Adrenal gland (tissue), 5 donors: ENCODE measurements around the gene KIF5C.

ENCODE experiments used
- CTCF ChIP-seq, 6 experiments: fragments of 450-650 bp in 4 of 6; fragments of 200-600 bp in 2 of 6; sonication (generic) in 1 of 6; IDR thresholded peaks; 1 replicate in 5 of 6; 2 replicates in 1 of 6; pipeline versions ENCODE4 v1.5.1 to v1.8.0; 2016 to 2021; ENCODE audit warnings: antibody characterized with exemption in 6 of 6, mild to moderate bottlenecking in 2 of 6, moderate library complexity in 1 of 6
- POLR2A ChIP-seq, 2 donors: fragments of 450-650 bp; IDR thresholded peaks; one replicate each; pipeline ENCODE4 v1.6.1; 2017; ENCODE audit warnings: antibody characterized with exemption in 2 of 2, mild to moderate bottlenecking in 2 of 2, moderate library complexity in 1 of 2
- donor health status: DM: no; HTN: no; CAD: no.

- TF ChIP-seq CTCF (IDR thresholded peaks at IDR 0.05) (no peak), POLR2A (IDR thresholded peaks at IDR 0.05) (no peak)
Observed at GRCh38 chr2:148969659-148970061, 94.6 kb downstream of the KIF5C start.
